T1000 (cell line): ENCODE data around the gene MAX.
"Not testable (repeated sequence)": the region's sequence is repeated elsewhere in the genome, so short reads cannot be mapped to it uniquely, and the experiment has no call there.

ENCODE experiments used
- DNase-seq: peaks from one replicate; lab custom pipeline; 2025; ENCODE audit warnings: mixed read lengths; lab: John Stamatoyannopoulos, UW

Gene MAX

GRCh38 chr14:65034021-65034420 is 68.3 kb downstream of the MAX start:
- no peak for DNase-seq

- no peak for DNase-seq
Measured at GRCh38 chr14:65033181-65033580, 69.1 kb downstream of the MAX start.

GRCh38 chr14:65032319-65032718 is 70.0 kb downstream of the MAX start:
- no peak for DNase-seq

- not testable (repeated sequence) for DNase-seq
Measured at GRCh38 chr14:65031321-65031720, 71.0 kb downstream of the MAX start.

- no peak for DNase-seq
Measured at GRCh38 chr14:65028937-65029336, 73.4 kb downstream of the MAX start.

GRCh38 chr14:65027127-65027799 is 75.1 kb downstream of the MAX start:
- DNase-seq = no peak

GRCh38 chr14:65026526-65026925 is 75.8 kb downstream of the MAX start:
- DNase-seq = no peak

GRCh38 chr14:65025818-65026217 is 76.5 kb downstream of the MAX start:
- no peak for DNase-seq
